Fibroblast of pulmonary artery (primary cell): ENCODE data around the gene MAMDC4.
"Not testable (repeated sequence)": the region's sequence is repeated elsewhere in the genome, so short reads cannot be mapped to it uniquely, and the experiment has no call there.

Experiments used
- DNase-seq: peaks from one replicate; pipeline ENCODE4 v3.0.0-alpha.2; 2010; ENCODE audit warnings: low read depth
- H3K4me3 ChIP-seq: replicated peaks from 2 replicates; pipeline ENCODE4 v1.5.1; 2011; ENCODE audit warnings: low read depth, mild to moderate bottlenecking, control low read depth, low read length, moderate library complexity
- CTCF ChIP-seq: IDR thresholded peaks from 2 replicates; pipeline ENCODE4 v1.5.1; 2011; ENCODE audit warnings: mild to moderate bottlenecking, control low read depth, low read length, inconsistent platforms; ENCODE audit errors: missing control alignments

The MAMDC4 gene

GRCh38 chr9:136882109-136882946 lies 30.2 kb downstream of the MAMDC4 start:
- DNase-seq: peak; percentile 73
- no peak overlapping the region for H3K4me3 ChIP-seq

GRCh38 chr9:136882947-136883283 lies 30.8 kb downstream of the MAMDC4 start:
- DNase-seq, H3K4me3 ChIP-seq: not testable (repeated sequence)

More at GRCh38 chr9:136882109-136882946, 30.2 kb downstream of the MAMDC4 start:
- no peak for TF ChIP-seq CTCF

GRCh38 chr9:136883670-136884069 lies 31.5 kb downstream of the MAMDC4 start:
- DNase-seq, H3K4me3 ChIP-seq: not testable (repeated sequence)

GRCh38 chr9:136885950-136886578 lies 33.9 kb downstream of the MAMDC4 start, which contains the start of gene TRAF2:
TRAF2 (plus strand) TSS chr9:136886516; CDS start chr9:136898741, 12,225 bp downstream.
- TF ChIP-seq CTCF: no peak
- H3K4me3 ChIP-seq: peak within 1 kb of the TSS; percentile 71
- DNase-seq: peak; percentile 99

- DNase-seq: no peak
- peak overlapping the region; percentile 71 for H3K4me3 ChIP-seq
- no peak for TF ChIP-seq CTCF
Observed at GRCh38 chr9:136886610-136887597, 34.8 kb downstream of the MAMDC4 start.

GRCh38 chr9:136888454-136888853 lies 36.3 kb downstream of the MAMDC4 start:
- TF ChIP-seq CTCF: no peak

GRCh38 chr9:136889858-136890257 lies 37.7 kb downstream of the MAMDC4 start:
- no peak overlapping the region for H3K4me3 ChIP-seq
- TF ChIP-seq CTCF: no peak
- no peak for DNase-seq

More at GRCh38 chr9:136888454-136888853, 36.3 kb downstream of the MAMDC4 start:
- no peak overlapping the region for H3K4me3 ChIP-seq
- DNase-seq: no peak
